HG02588 (cell line): ENCODE measurements around the gene MRO.

ENCODE experiments used
- ATAC-seq: cut with Tn5 transposase; IDR thresholded peaks from one replicate; pipeline ENCODE4 v1.9.1; 2021; ENCODE audit warnings: mild to moderate bottlenecking, moderate library complexity; ENCODE audit not compliant: unreplicated experiment

MRO gene

DNA sequence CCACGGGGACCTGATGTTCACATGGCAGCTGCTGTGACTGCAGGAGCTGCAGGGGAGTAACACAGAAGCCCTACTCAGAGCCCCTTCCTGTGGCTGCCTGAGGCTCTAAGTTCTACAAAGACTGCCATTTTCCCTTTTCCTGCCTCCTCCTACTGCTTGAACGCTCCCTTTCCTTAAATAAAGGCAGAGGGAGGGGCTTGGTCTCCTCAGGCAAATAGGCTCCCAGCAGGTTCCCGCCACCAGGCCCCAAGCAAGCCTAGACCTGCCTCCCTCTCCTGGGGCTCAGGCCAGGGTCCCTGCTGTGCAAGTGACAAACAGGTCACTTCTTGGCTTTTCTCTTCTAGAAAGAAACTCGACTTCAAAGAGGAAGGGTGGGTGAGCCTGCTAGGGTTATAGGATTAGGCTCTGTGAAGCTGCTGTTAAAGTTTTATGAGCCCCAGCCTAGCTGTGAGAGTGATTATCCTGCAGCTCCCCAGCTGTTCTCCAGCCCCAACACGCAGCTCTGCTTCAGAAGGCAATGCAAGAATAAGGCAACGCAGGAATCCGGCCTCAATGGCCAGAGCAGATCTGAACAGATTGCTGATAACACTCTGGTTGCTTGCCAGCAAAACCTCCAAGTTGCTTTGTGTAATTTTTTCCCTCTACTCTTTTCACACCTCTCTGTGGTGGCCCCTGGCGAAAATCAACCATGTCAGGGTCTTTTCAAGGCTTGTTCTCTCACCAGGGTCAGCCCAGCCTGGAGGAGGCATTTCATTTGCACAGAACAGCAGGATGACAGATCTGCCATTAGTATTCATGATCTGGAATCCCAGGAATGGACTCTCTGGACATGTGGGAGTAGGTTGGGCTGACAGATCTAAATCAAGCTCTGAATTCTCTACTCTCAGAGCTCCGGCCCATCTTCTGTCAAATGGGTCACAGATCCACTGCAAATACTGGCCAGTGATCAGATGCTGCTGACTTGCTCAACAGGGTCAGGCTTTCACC lies 71.3 kb downstream of the MRO start:
- ATAC-seq = no peak

DNA sequence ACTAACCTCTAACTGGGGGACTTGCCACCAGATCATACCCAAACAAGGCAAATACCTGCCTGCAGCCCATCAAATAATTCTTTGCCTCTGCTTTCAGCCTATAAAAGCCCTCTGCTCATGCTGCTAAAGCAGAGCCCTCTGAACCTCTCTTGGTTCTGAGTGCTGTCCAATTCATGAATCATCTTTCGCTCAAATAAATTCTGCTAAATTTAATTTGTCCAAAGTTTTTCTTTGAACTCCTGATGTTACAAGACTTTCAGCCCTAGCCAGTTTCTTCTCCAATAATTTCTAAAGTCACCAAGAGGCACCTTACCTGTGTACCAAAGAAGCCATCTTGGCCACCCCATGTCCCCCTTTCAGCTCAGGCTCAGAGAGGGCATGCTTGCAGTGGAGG lies 72.0 kb downstream of the MRO start:
- ATAC-seq = no peak

DNA sequence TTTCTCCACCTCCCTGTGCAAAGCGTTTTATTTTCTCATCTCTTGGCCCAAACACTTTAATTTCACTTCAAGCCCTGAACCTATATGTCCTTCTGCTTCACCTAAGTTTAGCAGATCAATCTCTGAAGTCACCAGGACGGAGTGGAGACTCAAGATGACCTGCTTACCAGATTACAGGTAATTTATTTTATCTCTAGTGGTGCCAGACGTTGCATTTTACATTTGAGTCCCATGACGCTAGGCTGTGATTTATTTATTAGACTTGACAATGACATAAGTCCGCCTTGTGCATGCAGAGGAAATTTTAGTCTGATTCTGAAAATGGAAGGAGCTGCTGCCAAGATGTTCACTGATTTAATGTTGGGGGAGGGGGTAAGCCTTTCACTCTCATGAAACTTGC lies 73.9 kb downstream of the MRO start:
- ATAC-seq = no peak
